ENCODE data around the gene IL36RN.

IL36RN gene

DNA sequence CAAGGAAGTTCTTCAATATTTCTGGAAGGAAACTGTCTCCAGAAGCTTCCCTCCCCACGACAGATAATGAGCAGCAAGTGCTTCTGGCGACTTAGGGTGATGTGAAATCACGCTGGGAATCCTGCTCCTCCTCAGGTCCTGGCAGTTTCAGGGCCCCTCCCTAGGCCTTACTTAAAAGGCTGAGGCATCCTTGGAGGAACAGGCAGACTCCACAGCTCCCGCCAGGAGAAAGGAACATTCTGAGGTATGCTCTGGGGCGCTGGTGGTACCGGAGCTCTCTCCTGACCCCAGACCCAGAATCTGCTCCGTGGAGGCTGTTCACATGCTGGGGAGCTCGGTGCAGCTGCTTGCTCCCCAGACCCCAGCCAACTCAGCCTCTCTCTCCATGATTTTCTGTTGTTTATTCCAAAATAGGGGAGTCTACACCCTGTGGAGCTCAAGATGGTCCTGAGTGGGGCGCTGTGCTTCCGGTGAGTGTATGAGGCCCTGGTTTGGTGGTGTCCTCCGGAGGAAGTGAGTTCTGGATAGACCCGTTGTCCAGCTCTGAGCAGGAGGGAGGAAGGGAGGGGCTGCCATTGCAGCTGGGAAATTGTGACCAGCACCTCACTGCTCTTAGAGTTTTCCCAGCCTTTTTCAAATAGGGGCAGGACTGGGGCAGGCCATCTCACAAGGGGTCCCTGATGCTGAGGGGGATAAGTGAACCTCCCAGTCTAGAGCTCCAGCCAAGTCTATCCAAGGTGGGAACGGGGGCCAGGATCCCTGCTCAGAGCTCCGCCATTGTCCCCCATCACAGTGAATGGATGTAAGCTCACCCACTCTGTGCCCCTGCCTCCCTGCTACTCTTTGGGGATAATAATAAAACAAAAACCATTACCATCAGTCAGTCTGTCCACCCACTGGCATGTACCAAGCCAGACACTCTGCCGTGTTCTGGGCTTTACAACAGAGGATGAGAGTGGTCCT, at the start of gene IL36RN:
IL36RN (plus strand) TSS at position 201 of the 963 bp plus-strand sequence; CDS start at position 442, 241 bp downstream.
- no peak for DNase-seq

DNA sequence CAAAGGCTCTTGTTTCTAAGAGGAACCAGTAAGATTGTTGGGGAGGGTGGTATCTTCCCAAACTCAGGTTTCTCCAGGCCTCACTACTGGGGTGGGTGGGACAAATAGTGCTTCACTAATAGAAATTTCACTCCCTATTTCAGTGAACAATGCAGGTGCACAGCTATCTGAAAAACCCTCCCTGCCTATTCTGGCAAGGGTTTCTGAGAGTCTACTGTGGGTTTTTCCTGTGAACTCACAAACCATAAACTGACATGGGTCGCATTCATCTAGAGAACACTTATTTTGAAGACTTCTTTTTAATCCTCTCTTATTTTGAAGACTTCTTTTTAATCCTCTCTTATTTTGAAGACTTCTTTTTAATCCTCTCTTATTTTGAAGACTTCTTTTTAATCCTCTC, 49.4 kb upstream of the IL36RN start:
- DNase-seq = no peak

DNA sequence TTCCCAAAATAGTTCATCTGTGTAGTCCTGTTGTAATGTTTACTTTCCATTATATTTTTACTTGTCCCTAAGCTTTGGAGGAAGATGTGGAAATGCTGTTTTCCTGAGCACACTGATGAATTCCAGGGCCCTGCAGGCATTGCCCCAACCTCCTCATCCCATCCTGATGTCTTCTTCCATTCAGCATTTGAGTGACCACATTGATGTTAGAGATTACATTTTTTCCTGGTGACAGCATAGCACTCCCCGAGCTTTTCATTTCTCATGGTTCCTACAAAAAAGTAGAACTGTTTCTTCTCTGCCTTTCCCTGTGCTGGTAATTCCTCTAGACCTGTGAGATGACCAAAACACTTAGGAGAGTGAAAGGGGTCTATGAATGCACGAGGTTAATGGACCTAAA, 48.9 kb upstream of the IL36RN start:
- no peak for DNase-seq

DNA sequence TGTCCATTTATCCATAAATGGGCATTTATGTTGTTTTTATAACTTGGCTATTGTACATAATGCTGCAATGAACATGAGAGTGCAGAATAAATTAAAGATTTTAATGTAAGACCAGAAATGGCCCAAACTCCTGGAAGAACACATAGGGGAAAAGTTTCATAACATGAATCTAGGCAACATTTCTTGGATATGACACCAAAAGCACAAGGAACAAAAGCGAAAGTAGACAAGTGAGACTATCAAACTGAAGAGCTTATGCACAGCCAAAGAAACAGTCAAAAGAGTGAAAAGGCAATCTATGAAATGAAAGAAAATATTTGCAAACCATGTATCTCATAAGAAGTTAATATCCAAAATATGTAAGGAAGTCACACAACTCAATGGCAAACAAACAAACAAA, 47.9 kb upstream of the IL36RN start:
- no peak for DNase-seq

DNA sequence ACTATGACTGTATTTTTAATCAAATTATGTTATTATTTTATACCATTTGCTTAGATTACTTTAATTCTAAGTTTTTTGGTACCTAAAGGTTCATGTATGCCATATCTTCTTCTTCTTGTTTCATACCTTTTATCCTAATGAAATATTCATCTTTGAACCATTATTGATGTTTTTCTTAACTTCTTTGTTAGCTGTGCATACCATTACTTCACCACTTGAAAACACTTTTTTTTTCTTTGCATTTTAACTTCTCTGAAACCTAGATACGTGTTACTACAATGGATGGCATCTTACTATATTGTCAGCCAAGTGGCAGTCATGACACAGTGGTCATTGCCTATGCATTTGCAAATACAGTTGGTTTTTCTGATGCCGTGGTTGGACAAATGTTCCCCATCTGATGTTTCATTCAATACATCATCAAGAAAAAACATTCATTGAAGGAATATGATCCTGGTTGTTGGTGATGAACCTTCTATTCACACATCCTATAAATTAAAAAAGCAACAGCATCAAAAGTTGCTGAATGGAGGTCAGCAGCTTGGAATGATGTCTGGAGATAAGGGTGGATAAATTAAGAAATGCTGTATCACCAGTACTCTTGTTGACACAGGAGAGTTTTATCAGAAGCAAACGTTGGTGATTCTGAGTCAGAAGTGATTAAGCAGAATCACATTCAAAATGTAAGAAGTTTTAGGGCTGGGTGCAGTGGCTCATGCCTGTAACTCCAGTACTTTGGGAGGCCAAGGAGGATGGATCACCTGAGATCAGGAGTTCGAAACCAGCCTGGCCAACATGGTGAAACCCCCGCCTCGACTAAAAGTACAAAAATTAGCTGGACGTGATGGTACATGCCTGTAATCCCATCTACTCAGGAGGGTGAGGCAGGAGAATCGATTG, 46.3 kb upstream of the IL36RN start:
- DNase-seq = no peak

DNA sequence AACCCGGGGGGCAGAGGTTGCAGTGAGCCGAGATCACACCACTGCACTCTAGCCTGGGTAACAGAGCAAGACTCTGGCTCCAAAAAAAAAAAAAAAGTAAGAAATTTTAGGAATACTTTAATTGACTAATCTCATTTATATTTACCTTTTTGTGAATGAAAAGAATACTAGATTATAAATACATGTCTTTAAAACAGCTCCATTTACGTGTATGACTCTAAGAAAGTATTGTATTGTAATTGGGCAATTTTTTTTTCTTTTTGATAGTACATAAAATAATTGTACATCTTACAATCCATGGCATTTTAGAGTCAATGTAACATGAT, 45.7 kb upstream of the IL36RN start:
- DNase-seq = no peak

DNA sequence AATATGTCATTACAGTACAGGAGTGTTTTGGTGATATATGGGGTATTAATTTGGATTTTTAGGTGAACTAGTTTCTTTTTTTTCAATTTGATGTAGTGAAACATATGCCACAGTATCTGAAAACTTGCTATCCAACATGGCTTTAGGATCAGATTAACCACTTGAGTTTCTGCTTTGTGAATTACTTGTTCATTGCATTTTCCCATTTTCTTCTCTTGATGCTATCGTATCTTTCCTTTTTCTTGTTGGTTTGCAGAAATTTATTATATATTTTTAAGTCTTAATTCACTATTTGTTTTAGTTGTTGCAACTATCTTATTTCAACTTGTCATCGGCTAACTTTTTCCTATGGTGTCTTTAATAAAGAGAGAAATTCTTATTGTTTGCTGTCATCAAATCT, 44.9 kb upstream of the IL36RN start:
- no peak for DNase-seq

DNA sequence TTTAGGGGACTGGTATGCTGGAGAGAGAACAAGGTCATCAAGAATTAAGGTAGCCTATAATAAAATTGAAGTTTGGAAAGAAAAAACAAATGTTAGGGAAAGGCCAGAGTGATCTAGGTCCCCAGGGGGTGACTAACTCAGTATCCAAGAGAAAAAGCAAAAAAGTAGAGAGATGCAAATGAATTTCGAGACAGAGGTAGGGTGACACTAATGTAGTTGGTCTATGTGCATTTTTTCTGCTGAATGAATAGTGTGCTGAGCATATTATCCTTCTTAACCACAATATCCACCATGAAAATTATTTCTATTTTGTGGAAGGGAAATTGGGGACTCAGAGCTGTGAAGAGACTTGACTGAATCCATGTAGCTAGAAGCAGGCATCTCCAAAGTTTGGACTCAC, 44.0 kb upstream of the IL36RN start:
- no peak for DNase-seq

DNA sequence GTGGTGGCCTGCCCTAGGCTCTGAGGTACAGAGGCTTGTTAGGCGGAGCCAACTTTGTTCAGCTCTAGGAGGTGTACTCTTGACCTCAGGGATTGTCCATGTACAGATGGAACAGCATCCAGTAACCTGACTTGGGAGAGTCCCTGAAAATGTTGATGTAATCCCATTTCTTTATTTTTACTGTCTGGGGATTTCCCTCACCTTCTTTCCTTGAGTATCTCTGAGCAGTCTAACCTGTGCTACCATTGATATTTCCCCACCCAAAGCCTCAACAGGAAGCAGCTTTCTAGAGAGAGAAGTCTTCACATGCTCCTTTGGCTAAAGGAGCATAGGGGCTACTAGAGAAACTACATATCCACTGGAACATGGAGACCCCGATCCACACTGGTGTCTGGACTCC, 43.3 kb upstream of the IL36RN start:
- no peak for DNase-seq

DNA sequence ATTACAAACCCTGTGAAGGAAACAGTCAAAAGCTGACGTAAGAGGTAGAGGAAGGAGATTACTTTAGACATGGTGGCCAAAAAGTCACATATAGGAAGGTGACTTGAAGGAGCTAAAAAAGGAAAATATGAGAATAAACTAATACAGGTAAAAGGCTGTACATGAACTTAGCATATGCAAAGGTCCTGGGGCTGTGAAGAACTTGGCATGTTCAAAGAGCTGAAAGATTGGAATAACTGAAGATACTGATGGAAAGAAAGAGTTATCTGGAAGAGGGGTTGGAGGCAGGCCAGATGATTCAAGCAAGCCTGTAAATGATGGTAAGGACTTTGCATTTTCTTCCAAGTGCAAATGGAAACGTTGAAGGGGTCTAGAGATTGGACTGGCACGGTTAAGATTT, 40.5 kb upstream of the IL36RN start:
- DNase-seq = no peak

DNA sequence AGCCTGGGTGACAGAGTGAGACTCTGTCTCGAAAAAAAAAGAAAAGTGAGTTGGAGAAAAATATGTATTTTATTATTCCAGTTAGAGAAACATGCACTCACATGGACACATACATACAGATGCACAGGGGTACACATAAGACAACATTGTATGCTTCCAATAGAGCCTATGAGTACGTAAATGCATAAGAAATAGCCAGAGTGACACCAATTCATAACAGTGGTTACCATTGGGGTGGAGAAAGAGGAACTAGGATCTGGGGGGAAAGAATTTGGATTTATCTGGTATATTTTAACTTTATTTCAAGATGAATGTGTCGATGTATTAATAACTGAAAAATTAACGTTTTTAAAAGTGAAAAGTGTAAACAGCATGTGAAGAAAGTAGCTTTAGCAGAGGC, 37.7 kb upstream of the IL36RN start:
- DNase-seq = no peak

DNA sequence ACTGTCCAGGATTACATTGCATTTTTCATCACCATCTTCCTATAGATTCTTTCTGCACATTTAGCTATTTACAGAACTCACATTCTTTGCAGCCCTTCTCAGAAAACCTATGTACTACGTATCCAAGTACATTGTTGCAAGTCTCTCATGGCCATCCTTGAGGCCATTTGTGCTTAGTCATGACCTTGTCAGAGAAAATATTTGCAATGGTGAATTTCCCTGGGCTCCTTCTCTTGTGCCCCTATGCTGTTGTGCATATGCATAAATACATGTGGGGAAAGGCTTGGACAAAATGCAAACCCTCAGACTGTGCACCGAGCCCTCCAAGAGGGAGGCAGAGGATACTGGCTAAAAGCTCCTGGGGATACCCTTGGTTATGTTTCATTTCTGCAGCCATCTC, 34.2 kb upstream of the IL36RN start:
- no peak for DNase-seq

DNA sequence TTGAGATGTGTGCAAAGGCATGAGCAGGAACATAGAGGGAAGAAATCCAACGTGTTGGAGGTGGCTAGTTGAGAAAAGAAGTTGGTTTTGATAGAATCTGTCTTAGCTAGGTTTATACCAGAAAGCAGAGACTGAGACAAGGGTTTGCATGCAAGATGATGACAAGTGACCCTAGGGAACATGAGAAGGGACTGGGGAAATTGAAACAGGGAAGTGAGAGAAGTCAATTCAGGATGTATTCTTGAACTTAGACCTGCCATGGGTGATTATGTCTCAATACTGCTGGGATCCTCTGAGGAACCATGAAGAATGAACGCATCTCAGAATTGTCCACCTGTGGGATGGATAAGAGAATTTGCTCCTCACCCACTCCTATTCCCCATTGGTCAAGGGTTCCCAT, 33.3 kb upstream of the IL36RN start:
- DNase-seq = no peak

DNA sequence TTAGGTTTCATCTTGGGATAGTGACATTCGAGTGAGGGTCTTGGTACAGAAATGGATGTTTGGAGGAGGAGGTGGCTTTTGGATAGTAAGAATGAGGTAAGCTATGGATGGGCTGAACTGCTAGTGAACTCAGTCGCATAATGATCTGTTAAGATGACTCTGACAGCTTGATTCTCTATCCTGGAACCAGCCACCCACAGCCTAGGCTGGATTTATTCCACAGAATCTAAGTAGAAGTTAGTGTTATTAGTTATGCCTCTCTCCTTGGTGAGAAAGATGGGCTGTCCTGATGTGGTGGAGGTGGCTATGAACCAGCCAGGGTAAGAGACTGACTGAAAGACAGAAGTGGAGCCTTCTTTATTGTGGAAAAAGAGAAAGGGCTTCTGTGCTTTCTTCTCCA, 31.3 kb upstream of the IL36RN start:
- no peak for DNase-seq

DNA sequence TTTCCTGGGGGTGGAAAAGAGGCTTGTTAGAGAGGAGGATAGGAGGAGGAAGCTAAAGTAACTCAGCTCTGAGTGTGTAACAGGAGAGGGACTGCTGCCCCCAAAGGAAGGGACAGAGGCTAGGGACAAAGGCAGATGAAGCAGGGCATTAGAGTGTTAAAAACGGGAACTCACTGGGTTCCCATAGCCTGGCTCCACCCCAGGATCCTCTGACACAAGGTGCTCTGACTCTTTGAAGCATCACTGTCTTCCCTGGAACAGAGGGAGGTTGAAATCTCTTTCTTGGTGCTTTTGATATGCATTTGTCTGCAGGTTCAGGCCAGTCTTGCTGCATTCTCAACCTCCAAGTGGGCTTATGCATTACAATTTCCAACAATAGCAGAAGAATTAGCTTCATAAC, 30.9 kb upstream of the IL36RN start:
- no peak for DNase-seq

DNA sequence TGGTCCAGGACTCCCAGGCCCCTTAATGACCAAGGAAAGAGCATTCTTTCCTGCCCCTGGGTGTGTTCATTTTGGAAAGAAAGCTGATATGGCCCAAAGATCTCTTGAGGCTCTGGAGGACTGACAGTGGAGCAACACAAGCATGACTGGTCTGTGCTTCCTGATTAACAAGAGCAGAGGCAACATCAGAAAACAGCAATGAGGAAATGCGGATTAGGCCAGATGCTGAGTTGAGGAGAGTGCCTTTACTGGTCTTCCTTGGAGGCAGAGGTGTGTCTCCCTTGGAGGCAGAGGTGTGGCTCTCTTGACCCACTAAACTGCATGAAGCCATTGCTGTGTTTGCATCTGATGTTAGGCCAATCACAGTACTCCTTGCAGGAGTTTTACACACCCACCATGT, 26.3 kb upstream of the IL36RN start:
- no peak for DNase-seq

DNA sequence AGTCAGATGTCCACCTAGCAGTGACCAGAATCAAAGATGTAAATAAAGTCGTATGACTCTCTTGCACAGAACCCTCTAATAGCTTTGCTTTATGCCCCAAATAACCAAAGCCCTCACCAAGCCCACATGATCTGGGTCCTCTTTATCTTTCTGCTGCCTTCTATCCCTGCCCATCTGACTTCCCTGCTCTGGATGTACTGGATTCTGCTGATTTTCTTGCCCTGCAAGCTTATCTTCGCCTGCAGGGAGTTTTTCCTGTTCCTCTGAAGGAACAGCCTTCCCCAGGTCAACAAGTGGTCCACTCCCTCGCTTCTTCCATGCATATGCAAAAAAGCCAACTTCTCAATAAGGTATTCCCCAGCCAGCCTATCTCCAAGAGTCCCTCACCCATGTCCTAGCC, 25.0 kb upstream of the IL36RN start:
- no peak for DNase-seq

DNA sequence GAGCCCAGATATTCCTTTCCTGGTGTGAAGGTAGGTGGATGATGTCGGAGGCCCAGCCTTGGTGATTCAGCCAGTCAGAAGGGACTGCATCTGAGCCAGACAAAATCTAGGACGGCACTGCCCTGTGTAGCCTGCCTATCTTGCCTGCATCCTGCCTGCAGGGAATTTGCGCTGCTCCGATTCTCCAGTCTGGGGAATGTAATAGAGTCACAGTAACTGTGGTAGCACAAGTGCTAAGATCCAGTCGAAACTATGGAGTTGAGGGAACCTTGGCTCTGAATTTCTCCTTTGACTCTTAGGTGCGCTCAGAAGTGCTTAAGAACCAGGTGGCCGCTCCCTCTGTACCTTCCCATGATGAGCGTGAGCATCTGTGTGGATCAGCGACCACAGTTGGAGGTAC, 22.2 kb upstream of the IL36RN start:
- DNase-seq = no peak

DNA sequence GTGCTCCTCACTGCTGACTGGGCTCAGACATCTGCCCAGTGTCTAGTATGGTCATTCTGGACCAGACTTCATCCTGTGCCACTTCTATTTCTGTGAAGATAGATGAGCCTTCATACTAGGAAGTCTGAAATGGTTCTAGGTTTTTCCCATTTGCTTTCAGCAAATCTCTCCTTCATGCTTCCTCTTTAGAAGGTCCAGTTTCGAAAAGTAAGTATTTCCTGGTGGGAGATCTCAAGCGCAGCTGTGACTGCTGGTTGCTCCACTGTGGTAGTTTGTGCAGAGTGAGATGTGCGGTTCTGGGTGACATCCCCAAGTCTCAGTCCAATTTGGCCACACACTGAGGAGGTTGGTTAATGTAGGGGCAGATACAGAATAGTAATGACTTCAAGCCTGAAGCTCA, 20.7 kb upstream of the IL36RN start:
- no peak for DNase-seq

DNA sequence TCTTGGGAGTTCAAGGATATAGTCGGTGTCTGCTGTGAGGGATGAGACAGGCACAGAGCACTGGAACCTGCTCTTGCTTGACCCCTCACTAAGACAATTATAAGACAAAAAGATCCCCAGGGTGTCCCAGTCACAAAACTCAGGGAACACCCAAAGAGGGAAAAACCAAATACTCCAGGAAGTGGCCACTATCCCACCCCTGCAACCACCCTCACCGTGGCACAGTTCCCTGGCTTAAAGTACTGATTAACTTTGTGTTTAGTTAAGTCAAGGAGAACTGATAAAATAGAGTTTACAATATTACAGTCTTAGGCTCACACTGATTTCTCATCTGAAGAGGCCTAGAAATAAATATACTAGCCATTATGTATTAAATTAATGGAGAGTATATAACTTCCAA, 19.8 kb upstream of the IL36RN start:
- no peak for DNase-seq

DNA sequence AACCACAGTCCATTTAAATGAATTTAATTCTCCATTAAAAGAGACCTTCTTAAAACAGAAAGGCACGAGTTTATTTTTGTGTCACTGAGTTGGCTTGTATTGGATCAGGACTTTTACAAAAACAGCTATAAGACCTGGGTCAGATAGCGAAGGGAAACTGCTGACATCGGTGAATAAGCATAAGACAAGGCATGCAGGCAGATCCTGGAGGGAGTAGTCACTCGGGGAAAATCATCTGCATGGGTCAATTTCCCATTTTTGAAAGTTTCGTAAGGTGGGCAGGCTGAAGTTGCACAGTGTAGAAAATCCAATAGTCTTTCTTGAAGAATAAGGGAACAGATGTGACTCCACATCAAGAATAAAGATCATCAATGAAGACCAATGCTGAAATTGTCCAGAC, 19.3 kb upstream of the IL36RN start:
- no peak for DNase-seq

DNA sequence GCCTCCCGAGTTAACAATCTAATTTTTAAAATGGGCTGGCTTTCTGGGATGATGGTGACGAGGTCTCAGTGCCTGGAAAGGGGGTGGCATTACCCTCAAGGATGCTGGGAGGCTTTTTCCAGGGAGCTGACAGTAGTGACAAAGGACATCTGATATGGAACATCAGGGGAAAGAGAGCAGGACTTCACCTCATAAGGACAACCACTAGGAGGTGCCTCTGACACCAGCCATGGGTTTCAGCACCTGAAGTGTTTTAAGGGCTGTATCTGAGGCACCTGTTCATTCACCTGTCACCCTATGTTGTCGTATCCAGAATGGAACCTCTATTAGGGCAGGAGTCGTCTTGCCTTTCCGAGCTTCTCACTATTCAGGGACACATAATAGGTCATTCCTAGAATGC, 17.1 kb upstream of the IL36RN start:
- no peak for DNase-seq

DNA sequence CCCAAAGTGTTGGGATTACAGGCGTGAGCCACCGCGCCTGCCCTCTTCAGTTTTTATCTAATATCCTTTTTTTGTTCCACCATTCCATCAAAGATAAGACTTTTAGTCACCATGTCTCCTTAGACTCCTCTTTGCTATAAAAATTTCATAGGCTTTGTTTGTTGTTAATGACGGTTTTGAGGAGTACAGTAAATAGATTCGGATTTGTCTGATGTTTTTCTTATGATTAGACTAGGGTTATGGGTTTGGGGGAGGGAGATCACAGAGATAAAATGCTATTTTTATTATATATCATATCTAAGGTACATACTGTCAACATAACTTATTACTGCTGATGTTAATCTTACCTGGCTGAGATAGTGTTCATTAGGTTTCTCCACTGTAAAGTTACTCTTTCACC, 12.5 kb upstream of the IL36RN start:
- no peak for DNase-seq
